Loucy (cell line): ENCODE data around the gene TNFSF15.

Experiments
- CTCF ChIP-seq: fragments of 200-600 bp; sonication (generic); conservative IDR thresholded peaks from 2 replicates; pipeline ENCODE4 v1.5.1; 2014; ENCODE audit warnings: mild to moderate bottlenecking, antibody characterized with exemption, low read length
- EZH2phosphoT487 ChIP-seq: fragments of 200-600 bp; IDR thresholded peaks from 2 replicates; pipeline ENCODE4 v1.6.1; 2018; ENCODE audit warnings: antibody characterized with exemption, mild to moderate bottlenecking, moderate library complexity, borderline replicate concordance

DNA sequence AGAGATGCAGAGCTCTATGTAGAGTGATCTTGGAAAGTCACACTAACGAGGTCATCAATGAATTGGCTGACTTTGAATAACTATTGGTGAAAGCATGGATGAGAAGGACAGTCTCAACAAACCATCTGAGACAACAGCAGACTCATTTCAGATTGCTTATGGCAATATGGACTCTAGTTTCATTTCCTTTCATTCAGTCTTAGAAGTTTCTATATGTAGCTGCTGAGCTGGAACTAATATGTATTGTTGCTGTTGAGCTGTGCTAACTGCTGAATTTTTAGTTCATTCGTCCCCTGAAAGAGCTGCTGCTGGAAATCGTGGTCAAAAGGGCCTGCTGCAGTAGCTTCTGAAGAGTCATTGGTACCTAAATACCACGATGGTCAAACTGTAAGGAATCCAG, 31.3 kb downstream of the TNFSF15 start:
- TF ChIP-seq CTCF (no peak), EZH2phosphoT487 (no peak)
